ENCODE data around the gene ASPHD2.

- no peak for TF ChIP-seq CTCF (conservative IDR thresholded peaks at IDR 0.05)
- TF ChIP-seq EZH2 (IDR thresholded peaks at IDR 0.05; ENCODE audit: low read depth): no peak
These were observed 2.4 kb downstream of the ASPHD2 start for GRCh38 chr22:26431261-26431995.

Data from PC-9 (cell line).